NT2/D1 (cell line): Measurements from ENCODE around the gene ANKRD28.

Experiments
- SUZ12 ChIP-seq: IDR thresholded peaks from 2 replicates; pipeline ENCODE4 v1.6.1; 2011; ENCODE audit not compliant: insufficient read length, insufficient read depth; ENCODE audit errors: extremely low read depth
- YY1 ChIP-seq: IDR thresholded peaks from 2 replicates; pipeline ENCODE4 v1.6.1; 2011; ENCODE audit not compliant: insufficient read length, insufficient read depth
- ZNF274 ChIP-seq: IDR thresholded peaks from 2 replicates; pipeline ENCODE4 v1.6.1; 2011; ENCODE audit warnings: mild to moderate bottlenecking, low read depth, low read length

DNA sequence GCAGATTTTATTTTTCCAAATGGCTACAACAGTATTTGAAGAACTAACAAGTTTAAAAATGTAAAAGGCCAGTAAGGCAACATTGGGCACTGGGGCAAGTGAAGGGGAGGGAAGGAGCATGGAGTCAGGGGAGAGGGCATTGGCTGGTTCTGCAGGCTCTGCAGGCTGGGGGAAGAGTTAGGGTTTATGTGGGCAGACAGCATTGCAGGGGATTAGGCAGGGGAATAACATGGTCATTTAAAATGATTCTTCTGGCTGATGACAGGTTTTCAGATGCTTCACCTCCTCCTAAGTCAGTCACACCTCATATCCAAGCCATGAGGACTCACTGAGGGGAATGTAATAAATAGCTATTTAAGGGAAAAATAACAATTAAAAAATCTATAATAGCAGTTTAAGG lies 143.7 kb downstream of the ANKRD28 start:
- TF ChIP-seq ZNF274, result no peak
- no peak for TF ChIP-seq SUZ12
- no peak for TF ChIP-seq YY1
